Mucosa of stomach (tissue), 1 donor: ENCODE results near the gene UXT.
A peak's percentile ranks its signal among the peaks of the same experiment; 100 is the strongest.
"Not testable (repeated sequence)": the region's sequence is repeated elsewhere in the genome, so short reads cannot be mapped to it uniquely, and the experiment has no call there.

Experiments
- H3K27me3 ChIP-seq: one replicate; pipeline ENCODE4 v1.7.0; 2013; ENCODE audit warnings: mild to moderate bottlenecking, low read length; ENCODE audit not compliant: control insufficient read depth, insufficient read depth
- H3K36me3 ChIP-seq: one replicate; pipeline ENCODE4 v1.7.0; 2013; ENCODE audit warnings: low read length; ENCODE audit not compliant: control insufficient read depth, insufficient read depth
- H3K4me1 ChIP-seq: one replicate; pipeline ENCODE4 v1.7.0; 2013; ENCODE audit warnings: mild to moderate bottlenecking, low read length; ENCODE audit not compliant: control insufficient read depth, insufficient read depth
- H3K4me3 ChIP-seq: one replicate; pipeline ENCODE4 v1.7.0; 2013; ENCODE audit warnings: low read length
- H3K9ac ChIP-seq: one replicate; pipeline ENCODE4 v1.7.0; 2013; ENCODE audit warnings: mild to moderate bottlenecking, low read length, moderate library complexity
- H3K9me3 ChIP-seq: one replicate; pipeline ENCODE4 v1.7.0; 2013; ENCODE audit warnings: mild to moderate bottlenecking, low read length, moderate library complexity; ENCODE audit not compliant: control insufficient read depth
- donor health status: Pancreatic carcinoma.

Gene UXT

DNA sequence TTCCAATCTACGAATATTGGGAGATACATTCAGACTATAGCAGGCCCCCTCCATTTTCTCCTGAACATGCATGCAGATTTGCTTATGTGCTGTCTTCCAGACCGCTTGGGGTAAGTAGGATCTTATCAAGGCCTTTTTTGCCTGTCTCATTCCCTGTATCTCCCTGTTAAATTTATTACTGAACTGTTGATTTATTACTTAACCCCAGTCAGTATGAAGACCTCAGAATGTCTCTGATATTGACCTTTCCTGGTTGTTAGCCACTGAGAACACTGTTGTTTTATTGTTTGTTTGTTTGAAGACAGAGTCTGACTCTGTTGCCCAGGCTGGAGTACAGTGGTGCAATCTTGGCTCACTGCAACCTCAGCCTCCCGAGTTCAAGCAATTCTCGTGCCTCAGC lies 6.8 kb upstream of the UXT start:
- not testable (repeated sequence) for H3K4me3 ChIP-seq, H3K9me3 ChIP-seq, H3K9ac ChIP-seq, H3K4me1 ChIP-seq, H3K27me3 ChIP-seq, H3K36me3 ChIP-seq

DNA sequence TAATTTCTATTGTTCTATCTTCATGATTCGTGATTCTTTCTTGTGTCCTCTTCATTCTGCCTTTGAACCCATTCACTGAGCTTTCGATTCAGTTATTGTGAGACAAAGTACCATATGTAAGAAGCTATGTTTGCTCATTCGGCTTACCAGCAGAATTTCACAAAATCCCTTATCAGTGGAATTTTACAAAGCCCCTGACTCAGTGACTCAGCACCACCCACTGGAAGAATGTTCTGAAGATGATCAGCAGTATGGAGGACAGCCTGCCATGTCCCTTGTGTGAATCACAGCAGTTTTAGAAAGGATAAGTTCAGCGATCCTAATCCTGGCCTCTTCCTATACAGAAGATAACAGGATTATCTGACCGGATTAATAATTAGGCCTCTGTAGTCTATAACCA lies 5.8 kb upstream of the UXT start:
- H3K27me3 ChIP-seq: no peaks in the 10 kb centered on the region
- no peak overlapping the region for H3K9ac ChIP-seq
- no peaks in the 10 kb centered on the region for H3K9me3 ChIP-seq
- H3K36me3 ChIP-seq: no peaks in the 10 kb centered on the region
- H3K4me3 ChIP-seq: no peak overlapping the region
- no peaks in the 10 kb centered on the region for H3K4me1 ChIP-seq

DNA sequence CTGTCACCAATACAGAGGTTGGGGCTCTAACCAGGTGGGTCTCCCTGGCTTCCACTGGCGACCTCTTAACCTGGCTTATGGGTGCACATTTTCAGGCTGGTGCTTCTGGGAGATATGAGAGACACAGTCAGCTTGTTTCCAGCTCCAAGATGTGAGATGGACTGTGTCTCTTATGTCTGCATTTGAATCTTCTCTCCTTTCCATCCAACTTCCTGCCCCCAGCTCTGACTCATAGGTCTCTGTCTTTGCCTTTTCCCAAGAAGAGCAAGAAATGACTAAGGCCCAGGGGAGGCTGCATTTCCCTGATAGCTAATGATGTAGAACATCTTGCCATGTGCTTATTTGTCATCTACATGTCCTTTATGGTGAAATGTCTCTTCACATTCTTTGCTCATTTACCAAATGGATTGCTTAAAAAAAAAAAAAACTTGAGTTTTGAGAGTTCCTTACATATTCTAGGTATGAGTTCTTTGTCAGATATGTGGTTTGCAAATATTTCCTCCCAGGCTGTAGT lies 3.2 kb upstream of the UXT start:
- Histone ChIP-seq H3K9me3 (no peaks in the 10 kb centered on the region), H3K9ac (no peak overlapping the region), H3K27me3 (no peaks in the 10 kb centered on the region), H3K4me3 (no peak overlapping the region), H3K4me1 (no peaks in the 10 kb centered on the region), H3K36me3 (no peaks in the 10 kb centered on the region)

DNA sequence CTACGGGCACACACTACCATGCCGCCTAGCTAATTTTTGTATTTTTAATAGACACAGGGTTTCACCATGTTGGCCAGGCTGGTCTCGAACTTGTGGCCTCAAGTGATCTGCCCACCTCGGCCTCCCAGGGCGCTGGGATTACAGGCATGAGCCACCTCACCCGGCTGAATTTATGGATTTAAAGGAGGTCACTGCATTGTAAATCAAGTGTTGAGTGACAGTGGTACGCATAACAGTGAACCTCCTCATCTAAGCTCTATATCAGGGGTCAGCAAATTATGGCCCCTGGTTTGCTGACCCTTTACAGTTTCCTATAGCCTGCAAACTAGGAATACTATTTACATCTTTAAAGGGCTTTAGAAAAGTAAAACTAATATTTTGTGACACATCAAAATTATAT lies 2.6 kb upstream of the UXT start:
- H3K9ac ChIP-seq: no peak overlapping the region
- H3K27me3 ChIP-seq: no peaks in the 10 kb centered on the region
- H3K36me3 ChIP-seq: no peaks in the 10 kb centered on the region
- no peaks in the 10 kb centered on the region for H3K4me1 ChIP-seq
- H3K4me3 ChIP-seq: no peak overlapping the region
- no peaks in the 10 kb centered on the region for H3K9me3 ChIP-seq

DNA sequence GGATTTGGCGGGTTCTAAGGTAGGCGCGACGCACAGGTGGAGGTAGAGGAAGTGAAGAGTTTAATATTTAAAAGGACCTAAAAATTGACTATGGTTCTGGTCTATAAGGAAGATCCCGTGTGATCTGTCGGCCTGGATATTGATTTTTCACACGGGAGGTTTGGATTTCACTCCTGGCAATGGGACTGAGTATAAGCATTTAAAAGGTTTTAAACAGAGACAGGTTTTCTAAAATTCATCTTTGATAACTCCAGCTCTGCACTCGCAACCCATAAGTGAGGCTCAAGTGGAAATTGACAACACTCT lies 394 bp upstream of the UXT start:
- Histone ChIP-seq H3K36me3 (no peaks in the 10 kb centered on the region), H3K4me1 (no peaks in the 10 kb centered on the region), H3K9ac (peak overlapping the region; percentile 95), H3K9me3 (no peaks in the 10 kb centered on the region), H3K27me3 (no peaks in the 10 kb centered on the region), H3K4me3 (peak overlapping the region; percentile 84)

DNA sequence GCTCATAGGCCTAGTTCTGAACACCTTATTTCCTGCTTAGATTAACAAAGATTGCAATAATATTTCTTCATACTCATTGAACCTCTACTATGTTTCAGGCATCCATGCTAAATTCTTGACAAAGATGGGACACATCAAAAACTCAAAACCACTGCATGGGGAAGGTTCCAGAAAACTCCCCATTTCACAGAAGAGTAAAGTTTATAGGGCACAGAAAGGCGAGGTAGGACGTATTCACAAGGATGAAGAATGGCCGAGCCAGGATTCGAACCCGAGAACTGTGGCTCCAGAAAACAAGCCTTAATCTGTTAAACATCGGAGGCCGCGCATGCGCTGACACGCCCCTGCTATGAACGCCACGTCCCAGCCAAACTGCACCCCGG lies 688 bp downstream of the UXT start:
- H3K36me3 ChIP-seq: no peaks in the 10 kb centered on the region
- no peaks in the 10 kb centered on the region for H3K4me1 ChIP-seq
- no peaks in the 10 kb centered on the region for H3K9me3 ChIP-seq
- H3K4me3 ChIP-seq: peak overlapping the region; percentile 19
- peak overlapping the region; percentile 95 for H3K9ac ChIP-seq
- H3K27me3 ChIP-seq: no peaks in the 10 kb centered on the region

DNA sequence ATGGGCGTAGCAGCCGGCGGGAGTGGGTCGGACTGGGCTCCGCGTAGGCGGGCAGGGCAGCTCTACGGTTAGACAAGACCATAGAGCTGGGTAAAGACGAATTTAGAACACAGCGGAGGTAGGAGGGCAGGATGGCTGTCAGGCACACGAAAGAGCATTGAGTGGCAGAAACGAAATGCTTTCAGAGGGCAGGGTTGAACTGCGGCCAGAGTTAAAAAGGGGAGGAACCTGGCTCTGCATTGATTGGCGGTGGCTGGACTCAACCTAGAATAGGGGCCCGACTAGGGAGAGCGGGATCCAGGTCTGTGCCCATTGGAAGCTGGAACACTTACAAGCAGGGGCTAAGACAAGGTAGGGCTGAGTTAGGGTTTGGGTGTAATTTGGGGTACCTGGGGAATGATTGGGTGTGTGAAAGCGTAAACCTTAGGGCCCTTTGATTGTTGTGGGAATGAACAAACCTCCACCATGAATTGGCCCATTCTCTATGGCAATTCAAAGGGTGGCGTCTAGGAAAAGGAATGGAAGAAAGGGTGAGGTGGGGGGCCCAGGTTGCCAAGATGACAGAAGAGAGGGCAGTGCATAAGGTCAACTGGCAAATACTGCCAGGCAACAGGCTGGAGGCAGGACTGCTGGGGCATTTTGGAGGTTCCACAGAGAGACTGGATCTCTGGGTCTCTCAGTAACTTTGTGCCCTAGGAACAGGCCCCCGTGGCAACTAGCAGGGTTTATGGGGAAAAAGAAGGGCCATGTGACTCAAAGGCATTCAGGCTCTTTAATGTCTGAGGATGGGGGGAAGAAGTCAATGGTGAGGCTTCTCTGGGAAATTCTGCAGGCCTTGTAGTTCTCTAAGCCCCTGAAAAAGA lies 7.7 kb downstream of the UXT start:
- no peaks in the 10 kb centered on the region for H3K36me3 ChIP-seq
- H3K27me3 ChIP-seq: no peaks in the 10 kb centered on the region
- peak overlapping the region; percentile 31 for H3K4me3 ChIP-seq
- H3K9me3 ChIP-seq: no peaks in the 10 kb centered on the region
- no peaks in the 10 kb centered on the region for H3K4me1 ChIP-seq
- no peak overlapping the region for H3K9ac ChIP-seq

DNA sequence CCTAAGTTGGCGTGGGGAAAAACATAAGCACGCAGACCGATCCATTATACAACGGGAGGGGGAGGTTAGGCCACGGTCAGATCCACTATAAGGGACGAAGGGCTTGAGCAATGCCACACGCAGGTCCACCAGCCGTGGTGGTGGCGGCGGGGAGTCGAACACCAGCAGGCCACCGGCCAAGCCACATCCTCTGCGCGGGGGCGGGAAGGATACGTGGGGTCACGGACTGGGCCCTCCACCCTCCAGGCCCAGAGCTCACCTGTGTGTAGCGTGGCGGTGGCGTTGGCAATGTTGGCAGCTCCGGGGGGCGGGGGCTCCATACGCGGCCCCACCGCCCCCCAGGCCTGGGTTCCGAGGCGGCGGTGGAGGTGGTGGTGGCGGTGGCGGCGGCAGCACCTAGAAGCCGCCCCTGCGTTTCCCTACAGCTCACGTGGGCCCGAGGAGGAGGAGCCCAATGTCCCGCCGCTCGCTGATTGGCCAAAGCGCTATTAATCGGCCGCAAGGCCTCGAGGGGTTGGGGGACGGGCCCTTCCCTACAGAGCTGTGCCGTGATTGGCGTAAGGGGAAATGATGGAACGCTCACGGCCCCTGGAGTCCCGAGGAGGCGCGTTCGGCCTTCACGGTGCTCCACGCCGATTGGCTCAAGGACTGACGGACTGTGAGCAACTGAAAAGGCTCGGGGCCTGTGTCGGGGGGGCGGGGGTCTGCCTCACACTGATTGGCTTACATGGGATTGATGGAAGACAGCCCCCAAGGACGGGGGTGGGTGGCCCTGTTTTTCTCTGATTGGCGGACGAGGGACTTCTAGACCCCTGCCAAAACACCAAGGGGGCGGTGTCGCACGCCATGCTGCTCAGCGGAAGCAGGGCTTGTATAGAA lies 8.6 kb downstream of the UXT start, which contains the start of gene ELK1:
Gene ELK1 (minus strand): TSS at position 400 of the 879 bp plus-strand sequence. CDS start 9,122 bp downstream, outside the sequence.
- Histone ChIP-seq H3K27me3 (no peaks in the 10 kb centered on the region), H3K36me3 (no peaks in the 10 kb centered on the region), H3K9me3 (no peaks in the 10 kb centered on the region), H3K9ac (peak within 1 kb of the TSS; percentile 80), H3K4me3 (peak within 1 kb of the TSS; percentile 31), H3K4me1 (no peaks in the 10 kb centered on the region)

DNA sequence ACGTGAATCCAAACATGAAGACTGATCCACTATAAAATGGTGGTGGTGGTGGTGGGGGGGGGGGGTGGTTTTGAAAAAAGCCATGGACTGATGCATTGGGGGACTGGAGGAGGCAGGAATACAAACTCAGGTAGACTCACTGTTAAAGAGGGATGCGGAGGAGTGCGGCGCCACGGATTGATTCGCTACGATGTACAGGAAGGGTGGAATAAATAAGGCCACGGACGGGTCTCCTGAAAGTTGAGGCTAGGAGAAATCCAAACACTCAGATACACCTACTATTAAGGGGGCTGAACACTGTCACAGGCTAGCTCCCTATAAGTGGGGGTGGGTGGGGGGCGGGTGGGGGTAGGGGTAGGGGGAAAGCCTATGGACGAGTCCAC lies 9.2 kb downstream of the UXT start:
- H3K27me3 ChIP-seq: no peaks in the 10 kb centered on the region
- no peaks in the 10 kb centered on the region for H3K9me3 ChIP-seq
- H3K4me1 ChIP-seq: no peaks in the 10 kb centered on the region
- H3K36me3 ChIP-seq: no peaks in the 10 kb centered on the region
- peak overlapping the region; percentile 15 for H3K9ac ChIP-seq
- H3K4me3 ChIP-seq: no peak overlapping the region

DNA sequence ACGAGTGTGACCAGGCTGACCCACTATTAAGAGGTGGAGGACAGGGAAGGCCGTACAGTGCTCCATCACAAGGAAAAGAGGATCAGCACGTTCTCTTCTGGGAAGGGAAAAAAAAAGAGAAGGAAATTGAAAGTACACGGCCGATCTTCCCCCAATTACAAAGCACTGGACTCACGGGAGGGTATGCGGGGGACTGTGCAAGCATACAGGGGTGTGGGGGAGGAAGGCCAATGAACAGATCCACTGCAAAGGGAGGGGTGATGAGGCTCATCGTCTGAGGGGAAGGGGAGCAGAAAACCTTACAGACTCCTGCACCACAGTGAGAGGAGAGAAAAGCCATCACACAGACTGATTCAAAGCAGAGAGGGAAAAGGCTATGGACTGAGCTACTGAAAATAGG lies 9.7 kb downstream of the UXT start:
- Histone ChIP-seq H3K27me3 (no peaks in the 10 kb centered on the region), H3K4me1 (no peaks in the 10 kb centered on the region), H3K9ac (peak overlapping the region; percentile 15), H3K4me3 (no peak overlapping the region), H3K9me3 (no peaks in the 10 kb centered on the region), H3K36me3 (no peaks in the 10 kb centered on the region)

DNA sequence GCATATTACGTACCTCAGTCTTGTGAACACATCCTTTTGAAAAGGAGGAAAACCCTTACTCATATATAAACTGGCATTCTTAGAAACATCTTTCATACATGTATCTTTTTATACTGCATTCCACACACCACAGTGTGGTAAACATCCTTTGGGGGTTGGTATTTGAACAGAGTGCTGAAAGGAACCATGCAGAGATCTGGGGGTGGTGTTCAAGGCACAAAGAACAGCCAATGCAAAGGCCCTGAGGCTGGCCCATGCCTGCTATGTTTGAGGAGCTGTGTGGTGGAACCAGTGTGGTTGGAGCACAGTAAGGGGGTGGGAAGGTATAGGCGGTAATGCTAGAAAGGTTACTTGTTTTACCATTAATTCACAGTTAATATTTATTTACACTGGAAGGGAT lies 10.6 kb downstream of the UXT start:
- Histone ChIP-seq H3K9ac (no peak overlapping the region), H3K27me3 (no peaks in the 10 kb centered on the region), H3K36me3 (no peaks in the 10 kb centered on the region), H3K4me3 (no peak overlapping the region), H3K9me3 (no peaks in the 10 kb centered on the region), H3K4me1 (no peaks in the 10 kb centered on the region)

DNA sequence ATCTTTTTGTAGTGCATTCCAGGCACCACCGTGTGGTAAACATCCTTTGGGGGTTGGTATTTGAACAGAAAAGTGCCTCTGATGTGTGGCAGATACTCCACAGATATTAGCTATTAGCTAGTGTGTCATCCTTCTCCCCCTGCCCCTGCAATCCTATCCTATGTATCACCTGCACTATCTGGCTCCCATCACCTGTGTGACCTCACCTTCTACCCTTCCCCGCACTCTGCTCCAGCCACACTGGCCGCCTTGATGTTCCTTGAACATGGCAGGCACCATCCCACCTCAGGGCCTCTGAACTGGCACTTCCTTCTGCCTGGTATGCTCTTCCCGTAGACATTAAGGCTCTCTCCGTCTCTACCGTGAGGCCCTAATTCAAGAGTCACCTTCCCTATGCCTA lies 12.3 kb downstream of the UXT start:
- no peaks in the 10 kb centered on the region for H3K9me3 ChIP-seq
- H3K4me1 ChIP-seq: no peaks in the 10 kb centered on the region
- H3K9ac ChIP-seq: no peak overlapping the region
- no peaks in the 10 kb centered on the region for H3K27me3 ChIP-seq
- no peak overlapping the region for H3K4me3 ChIP-seq
- no peaks in the 10 kb centered on the region for H3K36me3 ChIP-seq
